MM.1S (cell line): Measurements from ENCODE around the gene DPYSL4.

Source experiments
- CTCF ChIP-seq: fragments of 300-600 bp; sonication (generic); IDR thresholded peaks from 2 replicates; pipeline ENCODE4 v1.5.1; 2016; ENCODE audit warnings: antibody characterized with exemption, low read length, mixed read lengths
- EZH2 ChIP-seq: fragments of 300-600 bp; sonication (generic); optimal IDR thresholded peaks from 2 replicates; pipeline ENCODE3; 2017; ENCODE audit warnings: low read depth, mild to moderate bottlenecking, antibody characterized with exemption, low read length, mixed read lengths
- EZH2phosphoT487 ChIP-seq: fragments of 300-600 bp; sonication (generic); IDR thresholded peaks from 2 replicates; pipeline ENCODE4 v1.6.1; 2018; ENCODE audit warnings: antibody characterized with exemption, low read length

GRCh38 chr10:132164761-132165278 is 21.9 kb upstream of the DPYSL4 start:
- no peak for TF ChIP-seq CTCF
- no peak for TF ChIP-seq EZH2phosphoT487
- TF ChIP-seq EZH2, result no peak
